ENCODE measurements around the gene DBN1. TPM values are rescaled to one million over a fixed set of nuclear protein-coding genes. Genes with fewer than 3 reads are reported as not detected.

The DBN1 gene
- total and polyA plus RNA-seq, 2 of the 8 experiments (the other 6 are each of a cell fraction or from before 2014, with no cell fraction given), result 168 to 333 TPM

DNA sequence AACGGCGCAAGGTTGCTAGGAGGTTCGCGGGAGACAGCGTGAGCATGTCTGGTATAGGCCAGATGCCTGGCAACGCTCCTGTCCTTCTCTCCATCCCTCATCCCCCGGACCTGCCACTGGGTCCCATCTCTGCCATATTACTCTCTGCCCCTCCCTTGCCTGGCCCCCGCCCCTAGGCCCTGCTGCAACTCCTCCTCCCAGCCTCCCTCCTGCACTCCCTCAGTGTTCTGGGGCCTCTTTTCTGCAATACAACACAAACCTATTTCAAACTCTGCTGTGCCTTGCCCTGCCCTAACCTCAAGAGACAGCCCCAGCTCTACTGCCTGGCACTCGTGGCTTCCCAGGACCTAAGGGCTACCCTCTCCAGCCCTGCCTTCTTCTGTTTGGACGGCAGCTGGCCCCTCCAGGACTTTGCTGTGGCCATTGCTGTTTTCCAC, 8.9 kb upstream of the DBN1 start:
- Histone ChIP-seq H3K14ac (ENCODE audit: insufficient read length) (no peak overlapping the region), H4K91ac (replicated peaks; ENCODE audit: insufficient read length, low read length) (no peak overlapping the region), H3K27me3 (replicated peaks in 1 of 4; ENCODE audit: control insufficient read depth in 3 of 4, extremely low read depth in 1 of 4, insufficient read depth in 3 of 4, low read length in 3 of 4) (no peaks in the 10 kb centered on the region), H3K9ac (replicated peaks in 1 of 4; ENCODE audit: extremely low read depth in 1 of 4, low read depth in 3 of 4, low read length in 3 of 4) (no peak overlapping the region), H4K5ac (ENCODE audit: insufficient read length, low read depth, low read length) (no peak overlapping the region), H4K20me1 (replicated peaks in 1 of 2; ENCODE audit: control insufficient read depth in 1 of 2, insufficient read depth in 2 of 2, low read length in 2 of 2) (peaks cover 2 to 11% of the 10 kb centered on the region in 2 experiments), H2BK20ac (ENCODE audit: low read length) (no peak overlapping the region), H2BK12ac (ENCODE audit: low read depth, low read length) (no peak overlapping the region), H3K79me2 (ENCODE audit: control insufficient read depth in 1 of 2, insufficient read depth in 2 of 2, low read length in 2 of 2) (no peaks in the 10 kb centered on the region), H4K8ac (ENCODE audit: extremely low read depth, insufficient read depth, low read length) (no peak overlapping the region), H3K56ac (replicated peaks; ENCODE audit: insufficient read length, low read depth, low read length) (no peak overlapping the region), H2AFZ (ENCODE audit: low read length) (no peak overlapping the region), H2BK5ac (ENCODE audit: low read depth, low read length) (no peak overlapping the region), H3K27ac (ENCODE audit: low read depth, low read length) (no peak overlapping the region), H3K36me3 (ENCODE audit: control insufficient read depth in 2 of 4, insufficient read depth in 4 of 4, low read length in 3 of 4) (peaks cover 6 to 31% (median 14%) of the 10 kb centered on the region in 4 experiments), H3K4me3 (ENCODE audit: extremely low read depth in 1 of 4, insufficient read depth in 2 of 4, low read depth in 3 of 4, low read length in 4 of 4) (no peak overlapping the region), H2BK15ac (ENCODE audit: low read length) (no peak overlapping the region), H3K18ac (ENCODE audit: extremely low read depth, low read length) (no peak overlapping the region), H3K4ac (replicated peaks; ENCODE audit: insufficient read length, low read depth, low read length) (no peak overlapping the region), H2BK120ac (replicated peaks; ENCODE audit: low read depth, low read length) (no peak overlapping the region), H3K9me3 (ENCODE audit: insufficient read depth in 2 of 2, low read depth in 1 of 2, low read length in 1 of 2) (no peaks in the 10 kb centered on the region), H3K4me1 (replicated peaks in 1 of 4; ENCODE audit: control insufficient read depth in 3 of 4, insufficient read depth in 4 of 4, low read length in 3 of 4) (no peaks in the 10 kb centered on the region; a peak in 1 of 7 replicates), H2AK5ac (ENCODE audit: low read depth, low read length) (no peak overlapping the region), H3K23me2 (ENCODE audit: low read depth, low read length) (no peaks in the 10 kb centered on the region), H3K4me2 (ENCODE audit: insufficient read depth in 1 of 2, low read depth in 2 of 2, low read length in 2 of 2) (no peak overlapping the region), H3K79me1 (ENCODE audit: low read depth, low read length) (no peaks in the 10 kb centered on the region), H3K23ac (ENCODE audit: insufficient read length) (no peak overlapping the region)
- ChIA-PET CTCF (ENCODE audit: partially characterized antibody) (interaction anchor here (2.2 to 10.4 kb wide), 3 partner anchors 9 to 25 kb away, joined by 9 to 162 read pairs (median 12); partner anchors contain the start of gene PDLIM7), POLR2A (ENCODE audit: partially characterized antibody) (interaction anchor here (0.8 to 67.5 kb wide), 3 partner anchors 3 to 34 kb away, joined by 4 to 3349 read pairs (median 3349); partner anchors contain the start of genes DBN1, DOK3, PDLIM7 and PRR7)
- 90% methylated on average over 9 of the region's 10 CpGs; no CpG with 5 or more reads in 1 of the 2 experiments for WGBS, 2 experiments (ENCODE audit: extremely low coverage in 1 of 2, insufficient coverage in 1 of 2, insufficient read length in 1 of 2, insufficient replicate concordance in 2 of 2, low coverage in 1 of 2, low lambda C conversion rate in 2 of 2, missing lambda C conversion rate in 1 of 2)
- no peak for TF ChIP-seq TAF1 (IDR thresholded peaks at IDR 0.05; ENCODE audit: low read depth, low read length)
- no peak for TF ChIP-seq YY1 (IDR thresholded peaks at IDR 0.05; ENCODE audit: low read depth, low read length)
- peak; percentile 67; the same call in 1 of the 2 replicates for TF ChIP-seq POLR2AphosphoS5 (IDR thresholded peaks at IDR 0.05; ENCODE audit: low read depth, low read length)
- TF ChIP-seq MAFK (IDR thresholded peaks at IDR 0.05; ENCODE audit: low read depth, low read length), result no peak
- no peak for TF ChIP-seq CHD1 (IDR thresholded peaks at IDR 0.05; ENCODE audit: low read depth, low read length)
- no peak for TF ChIP-seq KDM5A (IDR thresholded peaks at IDR 0.05; ENCODE audit: low read length)
- DNase-seq (ENCODE audit: low read depth in 1 of 2, low spot score in 2 of 2), result no peak
- no peak for FAIRE-seq
